ENCODE data around the gene TBC1D20. TPM values are rescaled to one million over a fixed set of nuclear protein-coding genes. Genes with fewer than 3 reads are reported as not detected.

The TBC1D20 gene
- total RNA-seq, 1 donor, result 34.4 TPM

DNA sequence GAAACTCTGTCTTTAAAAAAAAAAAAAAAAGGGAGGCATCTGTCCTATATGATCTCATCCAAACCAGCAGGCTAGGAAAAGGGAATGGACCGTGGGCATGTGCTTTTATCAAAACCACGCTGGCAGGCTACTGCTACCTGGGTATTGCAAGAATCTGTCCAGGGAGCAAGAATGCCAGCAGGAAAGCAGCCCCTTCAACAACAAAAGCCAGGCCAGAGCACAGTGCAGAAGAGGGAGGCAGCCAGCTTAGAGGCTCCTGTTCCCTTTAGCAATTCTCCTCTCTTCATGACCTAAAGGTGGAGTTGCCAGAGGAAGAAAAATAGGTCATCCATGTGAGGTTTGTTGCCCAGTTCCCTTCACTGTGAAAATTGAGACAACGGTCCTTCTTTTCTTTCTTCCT lies 18.2 kb downstream of the TBC1D20 start:
- TF ChIP-seq, protein P1, sequence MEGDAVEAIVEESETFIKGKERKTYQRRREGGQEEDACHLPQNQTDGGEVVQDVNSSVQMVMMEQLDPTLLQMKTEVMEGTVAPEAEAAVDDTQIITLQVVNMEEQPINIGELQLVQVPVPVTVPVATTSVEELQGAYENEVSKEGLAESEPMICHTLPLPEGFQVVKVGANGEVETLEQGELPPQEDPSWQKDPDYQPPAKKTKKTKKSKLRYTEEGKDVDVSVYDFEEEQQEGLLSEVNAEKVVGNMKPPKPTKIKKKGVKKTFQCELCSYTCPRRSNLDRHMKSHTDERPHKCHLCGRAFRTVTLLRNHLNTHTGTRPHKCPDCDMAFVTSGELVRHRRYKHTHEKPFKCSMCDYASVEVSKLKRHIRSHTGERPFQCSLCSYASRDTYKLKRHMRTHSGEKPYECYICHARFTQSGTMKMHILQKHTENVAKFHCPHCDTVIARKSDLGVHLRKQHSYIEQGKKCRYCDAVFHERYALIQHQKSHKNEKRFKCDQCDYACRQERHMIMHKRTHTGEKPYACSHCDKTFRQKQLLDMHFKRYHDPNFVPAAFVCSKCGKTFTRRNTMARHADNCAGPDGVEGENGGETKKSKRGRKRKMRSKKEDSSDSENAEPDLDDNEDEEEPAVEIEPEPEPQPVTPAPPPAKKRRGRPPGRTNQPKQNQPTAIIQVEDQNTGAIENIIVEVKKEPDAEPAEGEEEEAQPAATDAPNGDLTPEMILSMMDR (IDR thresholded peaks at IDR 0.05; ENCODE audit: insufficient read depth, low read length), result no peak
- H3K4me3 ChIP-seq (ENCODE audit: low read depth, low read length), result no peak overlapping the region
- no peak for DNase-seq (ENCODE audit: low read depth)

DNA sequence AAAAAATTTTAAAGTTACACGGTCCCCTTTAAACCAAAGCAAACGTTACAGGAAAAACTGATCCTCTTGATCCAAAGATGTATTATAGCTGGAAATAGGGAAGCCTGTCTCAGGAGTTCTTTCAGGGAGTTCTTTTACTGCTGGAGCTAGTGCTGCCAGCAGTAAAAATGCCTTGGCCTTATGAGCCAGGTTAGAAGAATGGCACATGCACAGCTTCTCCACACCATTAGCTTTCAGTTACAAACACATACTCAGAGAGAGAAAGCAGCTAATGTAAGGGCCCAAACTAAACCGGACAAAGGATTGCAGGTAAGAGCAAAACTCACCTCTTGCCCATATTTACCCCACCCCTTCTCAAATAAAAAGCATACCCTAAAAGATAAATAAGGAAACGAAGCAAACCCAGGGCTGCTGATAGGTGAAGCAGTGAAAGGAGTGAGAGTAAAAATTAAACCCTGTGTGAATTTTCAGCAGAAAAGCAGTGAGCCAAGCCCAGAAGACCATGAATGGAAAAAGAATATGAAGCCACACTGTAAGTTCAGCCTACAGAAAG lies 19.0 kb downstream of the TBC1D20 start:
- no peak overlapping the region for H3K4me3 ChIP-seq (ENCODE audit: low read depth, low read length)
- DNase-seq (ENCODE audit: low read depth), result no peak
- TF ChIP-seq, protein P1 (IDR thresholded peaks at IDR 0.05; ENCODE audit: insufficient read depth, low read length), result no peak

DNA sequence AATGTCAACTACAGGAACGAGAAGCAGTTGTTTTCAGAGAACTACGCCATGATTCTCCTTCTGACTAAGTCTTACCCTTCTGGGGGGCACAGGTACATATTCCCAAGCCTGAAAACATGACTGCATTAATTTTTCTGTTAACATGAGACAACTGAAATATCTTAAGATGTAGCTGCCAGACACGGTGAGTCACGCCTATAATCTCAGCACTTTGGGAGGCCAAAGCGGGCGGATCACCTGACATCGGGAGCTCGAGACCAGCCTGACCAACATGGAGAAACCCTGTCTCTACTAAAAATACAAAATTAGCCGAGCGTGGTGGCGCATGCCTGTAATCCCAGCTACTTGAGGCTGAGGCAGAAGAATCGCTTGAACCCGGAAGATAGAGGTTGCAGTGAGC lies 21.7 kb downstream of the TBC1D20 start:
- no peak overlapping the region for H3K4me3 ChIP-seq (ENCODE audit: low read depth, low read length)
- TF ChIP-seq, protein P1 (IDR thresholded peaks at IDR 0.05; ENCODE audit: insufficient read depth, low read length), result no peak
- DNase-seq (ENCODE audit: low read depth), result no peak

DNA sequence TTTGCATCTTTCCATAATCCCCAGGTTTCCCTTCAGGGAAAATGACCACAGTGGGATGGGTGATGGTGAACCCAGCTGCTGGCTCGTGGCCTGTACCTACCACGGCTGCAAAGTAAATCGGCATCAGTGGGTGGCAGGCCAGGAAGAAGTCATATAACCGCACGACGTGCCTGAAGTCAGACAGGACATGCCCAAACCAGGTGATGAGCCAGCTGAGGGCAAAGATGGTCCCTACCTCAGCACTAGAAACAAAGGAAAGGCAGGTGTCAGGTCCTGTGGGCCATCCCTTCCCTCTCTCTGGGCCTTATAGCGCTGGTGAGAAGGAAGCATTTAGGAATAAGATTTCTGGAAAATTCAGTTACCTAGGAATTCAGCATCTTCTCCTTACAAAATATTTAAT lies 22.2 kb downstream of the TBC1D20 start:
- TF ChIP-seq, protein P1 (IDR thresholded peaks at IDR 0.05; ENCODE audit: insufficient read depth, low read length), result no peak
- H3K4me3 ChIP-seq (ENCODE audit: low read depth, low read length), result no peak overlapping the region
- no peak for DNase-seq (ENCODE audit: low read depth)

DNA sequence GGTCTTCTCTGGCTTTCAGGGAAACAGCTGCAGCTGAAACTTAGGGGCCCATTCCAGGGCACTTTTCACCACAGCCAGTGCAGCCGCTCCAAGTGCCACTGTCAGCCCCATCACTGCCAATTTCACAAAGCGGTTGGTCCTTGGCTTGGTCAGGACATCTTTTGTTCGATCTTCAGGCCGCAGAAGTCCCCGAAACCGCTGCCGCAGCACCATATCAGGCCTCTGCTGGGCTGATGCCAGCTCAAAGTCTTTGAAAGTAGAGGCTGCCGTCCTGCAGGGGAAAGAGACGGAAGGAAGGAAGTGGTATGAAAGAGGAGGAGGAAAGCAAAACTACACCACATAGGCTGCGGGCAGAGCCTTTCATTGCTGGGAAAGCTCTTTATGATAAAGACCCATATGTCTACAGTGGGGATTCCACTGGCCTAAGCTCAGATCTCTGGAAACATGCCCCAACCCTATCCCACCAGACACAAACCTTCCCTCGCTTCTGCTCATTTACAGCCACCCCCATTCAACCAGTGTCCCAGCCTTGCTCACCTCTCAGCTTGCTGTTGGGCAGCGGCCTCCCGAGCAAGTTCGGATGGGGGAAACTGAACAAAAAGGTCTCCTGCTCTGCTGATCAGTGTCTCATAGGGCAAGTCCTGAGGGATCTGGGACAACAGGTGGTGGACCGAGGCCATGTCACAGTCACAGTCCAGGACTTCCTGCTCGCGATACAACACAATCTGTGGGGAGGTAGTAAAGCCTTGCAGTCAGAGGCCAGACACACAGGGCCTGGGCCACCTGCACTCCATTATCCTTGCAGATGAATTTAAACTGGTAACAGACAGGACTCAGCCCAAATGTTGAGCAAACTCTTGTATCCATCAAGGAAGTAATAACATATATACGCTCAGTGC lies 23.5 kb downstream of the TBC1D20 start:
- H3K4me3 ChIP-seq (ENCODE audit: low read depth, low read length), result no peak overlapping the region
- no peak for DNase-seq (ENCODE audit: low read depth)
- TF ChIP-seq, protein P1 (IDR thresholded peaks at IDR 0.05; ENCODE audit: insufficient read depth, low read length), result no peak

DNA sequence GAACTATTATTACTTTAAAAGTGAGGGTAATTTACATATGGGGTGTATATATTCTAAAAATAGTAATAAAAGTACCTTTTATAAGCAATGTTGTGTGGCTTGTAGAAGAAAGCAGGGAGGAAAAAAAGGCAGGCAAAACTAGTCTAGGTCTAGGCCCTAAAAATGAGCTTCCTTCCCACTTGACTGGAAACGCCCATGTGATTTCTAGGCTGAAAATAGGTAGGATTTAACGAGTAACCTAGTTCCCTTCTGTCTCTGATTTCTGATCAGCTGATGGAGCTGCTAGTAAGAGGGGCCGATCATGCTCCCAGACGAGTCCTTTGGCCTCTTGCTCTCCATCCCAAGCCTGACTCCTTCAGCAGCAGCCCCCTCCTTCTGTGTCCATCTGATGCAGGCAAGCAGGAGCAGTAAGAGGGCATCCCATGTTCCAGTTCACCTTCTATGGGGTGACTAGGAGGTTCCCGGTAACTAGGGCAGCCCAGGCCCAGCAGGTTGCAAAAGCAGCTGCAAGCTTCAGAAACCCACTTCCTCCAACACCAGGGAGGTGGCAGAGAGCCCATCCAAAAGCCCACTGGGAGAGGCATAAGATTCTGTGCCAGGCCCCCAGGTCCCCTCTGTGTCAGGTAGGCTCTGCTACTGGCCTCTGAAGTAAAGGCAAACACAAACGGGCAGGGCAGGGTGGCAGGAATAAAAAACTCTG lies 24.4 kb downstream of the TBC1D20 start:
- TF ChIP-seq, protein P1 (IDR thresholded peaks at IDR 0.05; ENCODE audit: insufficient read depth, low read length), result no peak
- DNase-seq (ENCODE audit: low read depth), result no peak

More for the DNA sequence above, 24.4 kb downstream of the TBC1D20 start:
- no peak overlapping the region for H3K4me3 ChIP-seq (ENCODE audit: low read depth, low read length)

Data from fibroblast of the aortic adventitia (primary cell).